ENCODE measurements around the gene ZSWIM1.

- TF ChIP-seq, protein P1, sequence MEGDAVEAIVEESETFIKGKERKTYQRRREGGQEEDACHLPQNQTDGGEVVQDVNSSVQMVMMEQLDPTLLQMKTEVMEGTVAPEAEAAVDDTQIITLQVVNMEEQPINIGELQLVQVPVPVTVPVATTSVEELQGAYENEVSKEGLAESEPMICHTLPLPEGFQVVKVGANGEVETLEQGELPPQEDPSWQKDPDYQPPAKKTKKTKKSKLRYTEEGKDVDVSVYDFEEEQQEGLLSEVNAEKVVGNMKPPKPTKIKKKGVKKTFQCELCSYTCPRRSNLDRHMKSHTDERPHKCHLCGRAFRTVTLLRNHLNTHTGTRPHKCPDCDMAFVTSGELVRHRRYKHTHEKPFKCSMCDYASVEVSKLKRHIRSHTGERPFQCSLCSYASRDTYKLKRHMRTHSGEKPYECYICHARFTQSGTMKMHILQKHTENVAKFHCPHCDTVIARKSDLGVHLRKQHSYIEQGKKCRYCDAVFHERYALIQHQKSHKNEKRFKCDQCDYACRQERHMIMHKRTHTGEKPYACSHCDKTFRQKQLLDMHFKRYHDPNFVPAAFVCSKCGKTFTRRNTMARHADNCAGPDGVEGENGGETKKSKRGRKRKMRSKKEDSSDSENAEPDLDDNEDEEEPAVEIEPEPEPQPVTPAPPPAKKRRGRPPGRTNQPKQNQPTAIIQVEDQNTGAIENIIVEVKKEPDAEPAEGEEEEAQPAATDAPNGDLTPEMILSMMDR (IDR thresholded peaks at IDR 0.05) = no peak
- no peak for TF ChIP-seq POLR2A (IDR thresholded peaks at IDR 0.05)
Measured at GRCh38 chr20:45934046-45934585, 53.1 kb downstream of the ZSWIM1 start.

Data from heart left ventricle (tissue), 13 donors.